Raji (cell line): ENCODE measurements around the gene RPTOR.

Source experiments
- POLR2A ChIP-seq: IDR thresholded peaks from 2 replicates; pipeline ENCODE4 v1.6.1; 2011; ENCODE audit warnings: low read depth, low read length, control low read depth; ENCODE audit not compliant: insufficient read depth

RPTOR gene

GRCh38 chr17:80766290-80766855 is 221.7 kb downstream of the RPTOR start:
- no peak for TF ChIP-seq POLR2A

- no peak for TF ChIP-seq POLR2A
These were observed 223.8 kb downstream of the RPTOR start for GRCh38 chr17:80768389-80768788.

- no peak for TF ChIP-seq POLR2A
These were observed 224.3 kb downstream of the RPTOR start for GRCh38 chr17:80768936-80769335.

DNA sequence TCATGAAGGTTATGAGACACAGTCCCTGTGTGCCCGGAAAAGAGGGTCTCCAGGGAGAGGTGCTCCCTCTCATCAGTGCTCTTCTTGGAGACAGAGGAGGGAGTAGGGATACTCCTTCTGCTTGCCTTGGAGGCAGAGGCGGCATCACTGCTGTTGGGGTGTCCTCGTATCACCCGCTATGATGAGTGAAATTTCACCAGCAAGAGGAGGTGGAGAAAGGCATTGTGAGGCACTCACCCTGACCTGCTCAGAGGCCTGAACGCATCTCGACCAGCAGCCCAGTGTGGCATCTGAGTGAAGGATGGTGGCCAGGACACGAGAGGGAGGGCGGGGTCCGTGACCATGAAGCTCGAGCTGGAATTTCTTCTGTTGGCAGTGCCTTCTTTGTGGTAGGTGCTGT is 224.9 kb downstream of the RPTOR start:
- no peak for TF ChIP-seq POLR2A

- no peak for TF ChIP-seq POLR2A
These were observed 225.4 kb downstream of the RPTOR start for GRCh38 chr17:80769936-80770625.

DNA sequence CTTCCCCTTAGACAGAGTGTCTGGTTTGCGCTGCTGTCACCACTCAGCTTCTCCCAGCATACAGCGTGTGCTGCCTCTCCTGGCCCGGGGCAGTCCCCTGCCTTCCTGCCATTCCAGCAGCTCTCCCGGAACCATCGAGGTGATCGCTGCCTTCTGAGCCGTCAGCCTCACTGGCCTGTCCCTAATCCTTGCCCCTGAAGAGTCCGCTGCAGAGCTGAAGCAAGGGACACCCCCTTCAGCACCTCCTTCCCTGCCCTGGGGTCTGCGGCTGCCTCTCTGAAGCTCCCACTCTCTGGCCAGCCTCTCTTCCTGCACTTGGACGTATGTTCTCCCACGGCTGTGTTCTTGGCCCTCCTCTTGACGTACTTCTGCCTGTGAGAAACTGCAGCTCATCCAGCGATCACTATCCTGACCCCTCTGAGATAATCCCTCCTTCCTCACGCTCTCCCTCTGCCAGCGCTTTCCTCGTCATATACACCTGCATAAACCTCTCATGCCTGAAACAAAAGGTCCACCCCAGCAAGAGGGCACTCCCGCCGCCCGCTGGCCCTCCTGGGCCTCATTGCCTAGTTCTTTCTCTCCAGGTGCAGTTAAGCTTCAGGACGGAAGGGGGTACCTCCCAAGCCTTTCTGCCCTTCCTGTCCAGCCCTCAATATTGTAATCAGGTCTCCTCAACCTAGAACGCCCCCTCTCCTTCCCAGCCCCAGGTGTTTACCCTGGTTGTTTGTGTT is 226.4 kb downstream of the RPTOR start:
- TF ChIP-seq POLR2A, result no peak

DNA sequence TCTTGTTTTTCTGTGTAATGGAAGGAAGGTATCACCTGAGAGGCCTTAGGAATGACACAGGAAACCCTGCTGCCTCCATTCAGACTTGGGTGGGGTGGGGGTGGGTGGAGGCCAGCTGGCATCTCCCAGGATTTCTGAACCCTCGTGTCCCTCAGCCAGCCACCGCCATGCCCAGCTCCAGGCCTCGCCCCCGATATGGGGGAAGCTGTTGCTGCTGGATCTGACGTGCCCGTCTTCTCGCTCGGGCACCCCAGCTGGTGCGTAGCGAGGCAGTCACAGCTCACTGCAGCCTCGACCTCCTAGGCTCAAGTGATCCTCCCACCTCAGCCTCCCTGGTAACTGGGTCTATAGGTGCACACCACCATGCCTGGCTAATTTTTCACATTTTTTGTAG is 227.0 kb downstream of the RPTOR start:
- TF ChIP-seq POLR2A, result no peak

GRCh38 chr17:80772906-80773242 is 228.2 kb downstream of the RPTOR start:
- no peak for TF ChIP-seq POLR2A

DNA sequence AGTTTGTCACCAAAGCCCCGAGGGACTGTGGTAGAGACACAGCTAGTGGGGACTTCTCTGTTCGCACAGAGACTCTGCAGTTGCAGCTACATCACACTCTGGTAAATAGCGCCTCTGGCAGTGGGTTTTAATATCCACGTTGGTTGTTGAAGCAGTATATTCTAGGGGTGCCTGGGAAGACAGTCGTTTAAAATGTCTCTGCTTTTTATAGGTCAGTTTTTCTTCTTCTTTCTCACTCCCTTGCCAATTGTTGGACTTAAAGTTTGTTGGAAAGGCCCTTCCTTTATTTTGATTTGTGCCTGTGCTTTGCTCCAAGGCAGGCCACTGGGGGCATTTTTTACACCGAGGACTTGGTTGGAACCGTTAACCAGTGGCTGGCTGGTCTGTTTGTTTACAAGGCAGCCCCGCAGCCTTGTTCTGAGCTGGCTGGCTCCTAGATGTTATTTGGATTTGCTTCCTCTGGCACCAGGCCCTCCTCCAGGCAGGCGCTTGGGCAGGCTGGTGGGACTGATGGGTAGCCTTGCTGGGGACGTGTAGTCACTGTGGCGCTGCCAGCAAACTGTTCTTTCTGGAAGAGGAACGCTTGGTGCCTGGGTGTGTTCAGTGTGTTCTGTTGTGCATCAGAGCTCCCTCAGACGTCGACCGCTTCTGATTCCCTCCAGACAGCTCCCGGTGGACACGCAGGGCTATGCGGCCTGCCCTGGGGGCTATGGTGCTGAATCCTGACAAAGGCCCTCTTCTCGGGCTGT is 228.8 kb downstream of the RPTOR start:
- no peak for TF ChIP-seq POLR2A

DNA sequence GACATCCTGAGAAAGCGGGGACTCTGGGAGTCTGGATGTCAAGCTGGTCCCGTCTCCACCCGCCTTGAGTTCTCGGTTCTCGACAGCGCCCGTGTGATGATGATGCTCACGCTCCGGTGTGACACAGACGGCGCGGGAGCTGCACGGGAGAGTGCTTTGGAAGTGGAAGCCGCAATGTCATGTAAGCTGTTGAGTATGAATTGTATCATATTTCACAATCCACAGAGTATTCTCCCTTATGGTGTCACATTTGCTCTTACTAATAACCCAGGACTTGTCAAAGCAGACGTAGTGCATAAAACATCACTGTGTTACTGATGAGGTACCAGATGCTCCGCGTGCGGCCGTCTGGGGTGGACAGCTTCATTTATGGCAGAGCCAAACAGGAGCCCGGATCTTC is 229.5 kb downstream of the RPTOR start:
- TF ChIP-seq POLR2A, result no peak

GRCh38 chr17:80774643-80775281 is 230.1 kb downstream of the RPTOR start:
- TF ChIP-seq POLR2A, result no peak

- TF ChIP-seq POLR2A, result no peak
These were observed 231.2 kb downstream of the RPTOR start for GRCh38 chr17:80775863-80776262.

- TF ChIP-seq POLR2A, result no peak
These were observed 232.6 kb downstream of the RPTOR start for GRCh38 chr17:80777274-80777673.

DNA sequence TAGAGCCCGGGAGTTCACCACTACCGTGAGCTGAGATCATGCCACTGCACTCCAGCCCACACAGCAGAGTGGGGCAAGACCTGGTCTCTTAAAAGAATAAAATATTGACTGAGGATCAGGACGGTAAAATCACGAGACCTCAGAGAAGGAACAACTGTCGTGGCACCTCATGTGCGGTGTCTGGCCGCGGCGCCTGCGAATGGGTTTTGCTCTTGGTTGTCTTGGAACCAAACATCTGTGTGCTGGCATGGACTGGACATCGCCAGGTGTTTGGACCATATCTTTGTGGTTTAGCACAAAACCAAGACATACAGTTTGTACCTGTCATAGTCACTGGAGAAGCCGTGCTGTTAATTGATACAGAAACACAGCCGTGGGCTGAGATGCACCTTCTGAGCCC is 234.1 kb downstream of the RPTOR start:
- no peak for TF ChIP-seq POLR2A

- no peak for TF ChIP-seq POLR2A
These were observed 234.7 kb downstream of the RPTOR start for GRCh38 chr17:80779336-80779735.
